ENCODE measurements around the gene GPR12.

The GPR12 gene

DNA sequence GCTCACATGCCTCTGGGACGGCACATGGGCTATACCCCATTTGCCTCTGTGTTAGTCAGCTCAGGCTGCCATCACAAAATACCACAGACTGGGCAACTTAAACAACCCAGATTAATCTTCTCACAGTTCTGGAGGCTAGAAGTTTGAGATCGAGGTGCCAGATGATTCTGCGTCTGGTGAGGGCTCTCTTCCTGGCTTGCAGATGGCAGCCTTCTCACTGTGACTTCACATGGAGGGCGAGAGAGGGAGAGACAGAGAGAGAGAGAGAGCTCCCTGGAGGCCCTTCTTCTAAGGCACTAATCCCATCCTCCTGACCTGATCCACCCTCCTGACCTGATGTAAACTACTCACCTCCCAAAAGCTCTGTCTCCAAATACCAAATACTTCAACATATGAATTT lies 55.0 kb downstream of the GPR12 start:
- no peak for DNase-seq (ENCODE audit: low read depth, low spot score)
